Measurements from ENCODE around the gene PREB.
"Not testable (repeated sequence)": the region's sequence is repeated elsewhere in the genome, so short reads cannot be mapped to it uniquely, and the experiment has no call there.

Gene PREB, protein sequence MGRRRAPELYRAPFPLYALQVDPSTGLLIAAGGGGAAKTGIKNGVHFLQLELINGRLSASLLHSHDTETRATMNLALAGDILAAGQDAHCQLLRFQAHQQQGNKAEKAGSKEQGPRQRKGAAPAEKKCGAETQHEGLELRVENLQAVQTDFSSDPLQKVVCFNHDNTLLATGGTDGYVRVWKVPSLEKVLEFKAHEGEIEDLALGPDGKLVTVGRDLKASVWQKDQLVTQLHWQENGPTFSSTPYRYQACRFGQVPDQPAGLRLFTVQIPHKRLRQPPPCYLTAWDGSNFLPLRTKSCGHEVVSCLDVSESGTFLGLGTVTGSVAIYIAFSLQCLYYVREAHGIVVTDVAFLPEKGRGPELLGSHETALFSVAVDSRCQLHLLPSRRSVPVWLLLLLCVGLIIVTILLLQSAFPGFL

DNA sequence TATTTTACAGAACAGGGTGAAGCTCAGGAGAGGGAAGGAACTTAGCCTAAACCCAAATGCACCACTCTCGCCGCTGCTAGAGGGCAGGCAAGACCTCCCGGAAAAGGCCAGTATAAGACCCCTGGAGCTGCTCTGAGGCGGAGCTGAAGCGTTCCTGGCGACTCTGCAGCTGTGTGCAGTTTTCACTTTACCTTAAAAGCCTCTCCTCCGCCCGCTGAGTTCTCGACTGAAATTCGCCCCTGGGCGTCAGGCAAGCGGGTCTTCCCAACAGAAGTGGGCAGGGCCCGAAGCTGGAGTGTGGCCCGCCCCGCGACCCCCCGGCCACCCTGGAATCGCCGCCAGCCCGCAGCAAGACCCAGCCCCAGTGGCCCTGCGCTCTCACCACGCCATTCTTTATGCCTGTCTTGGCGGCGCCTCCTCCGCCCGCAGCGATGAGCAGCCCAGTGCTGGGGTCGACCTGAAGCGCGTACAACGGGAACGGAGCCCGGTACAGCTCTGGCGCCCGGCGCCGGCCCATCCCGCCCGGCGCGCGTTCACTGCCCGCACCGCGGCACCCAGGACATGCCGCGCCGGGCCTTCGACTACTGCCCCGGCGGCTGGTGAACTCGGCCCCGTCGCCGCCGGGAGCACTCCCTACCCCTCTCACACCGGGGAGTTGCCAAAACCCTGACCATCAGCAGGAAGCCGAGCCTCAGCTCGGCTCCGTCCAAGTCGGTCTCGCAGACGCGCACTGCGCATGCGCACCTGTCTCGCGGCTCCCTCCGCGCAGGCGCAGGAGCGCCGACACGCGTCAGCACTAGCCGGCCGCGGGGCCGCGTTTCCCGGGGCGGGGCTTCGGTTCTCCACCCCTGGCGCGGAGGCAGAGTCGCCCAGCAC, at the start of gene PREB:
TSS of gene PREB (minus strand) at position 732 of the 876 bp plus-strand sequence. CDS start at position 517, 215 bp downstream.
- DNase-seq (ENCODE audit: low read depth), result peak; percentile 76

DNA sequence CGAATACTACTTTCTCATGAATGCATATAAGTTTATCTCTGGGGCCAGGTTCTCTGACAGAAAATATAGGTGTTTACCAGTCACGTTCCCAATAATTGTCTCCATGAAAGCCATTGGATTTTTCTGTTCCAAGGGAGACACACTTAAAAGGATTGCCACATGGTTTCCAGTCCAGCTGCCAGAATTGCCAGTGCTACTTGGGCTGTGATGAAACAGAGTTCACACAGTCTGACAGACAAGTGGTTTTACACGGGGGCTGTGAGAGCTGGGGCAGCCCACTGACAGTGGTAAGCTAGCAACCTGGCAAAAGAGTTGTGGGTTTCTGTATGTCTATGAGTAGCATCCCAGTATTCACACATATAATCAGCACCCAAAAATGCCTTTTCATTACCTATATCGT, 49.7 kb upstream of the PREB start:
- no peak for DNase-seq (ENCODE audit: low read depth)

DNA sequence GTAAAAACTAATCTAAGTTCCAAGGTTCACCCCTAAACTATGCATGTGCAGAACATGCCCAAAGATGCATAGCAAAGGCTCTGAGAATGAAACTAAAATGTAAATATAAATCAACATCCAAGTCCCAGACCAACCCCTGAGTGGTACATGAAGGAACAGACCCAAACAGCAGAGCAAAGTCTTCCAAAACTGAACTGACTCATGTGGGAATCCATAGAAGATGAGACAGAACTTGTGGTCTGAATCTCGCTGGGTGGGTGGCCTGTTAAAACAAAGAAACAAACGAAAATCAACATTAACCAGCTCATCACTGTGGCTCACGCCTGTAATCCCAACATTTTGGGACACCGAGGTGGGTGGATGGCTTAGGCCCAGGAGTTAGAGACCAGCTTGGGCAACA, 47.9 kb upstream of the PREB start:
- no peak for DNase-seq (ENCODE audit: low read depth)

DNA sequence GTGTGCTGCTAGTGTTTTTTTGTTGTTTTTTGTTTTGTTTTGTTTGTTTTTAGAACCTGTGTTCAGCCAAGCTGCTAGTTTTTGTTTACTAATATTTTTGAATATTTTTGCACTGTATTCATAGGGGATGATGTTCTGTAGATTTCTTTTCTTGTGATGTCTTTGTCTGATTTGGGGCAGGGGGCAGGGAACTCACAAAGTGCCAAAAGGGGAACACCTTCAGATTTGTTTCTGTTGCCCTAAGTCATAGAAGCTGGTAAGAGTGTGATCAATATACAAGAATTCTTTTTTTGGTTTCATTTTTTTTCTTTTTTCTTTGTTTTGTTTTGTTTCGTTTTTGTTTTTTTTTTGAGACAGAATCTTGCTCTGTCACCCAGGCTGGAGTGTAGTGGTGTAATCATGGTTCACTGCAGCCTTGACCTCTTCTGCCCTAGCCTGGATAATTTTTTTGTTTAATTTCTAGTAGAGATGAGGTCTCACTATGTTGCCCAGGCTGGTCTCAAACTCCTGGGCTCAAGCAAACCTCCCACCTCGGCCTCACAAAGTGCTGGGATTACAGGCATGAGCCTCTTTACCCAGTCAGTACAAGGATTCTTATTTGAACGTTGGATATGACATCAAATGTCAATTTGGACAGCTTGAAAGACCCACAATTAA, 45.0 kb upstream of the PREB start:
- DNase-seq (ENCODE audit: low read depth), result no peak

DNA sequence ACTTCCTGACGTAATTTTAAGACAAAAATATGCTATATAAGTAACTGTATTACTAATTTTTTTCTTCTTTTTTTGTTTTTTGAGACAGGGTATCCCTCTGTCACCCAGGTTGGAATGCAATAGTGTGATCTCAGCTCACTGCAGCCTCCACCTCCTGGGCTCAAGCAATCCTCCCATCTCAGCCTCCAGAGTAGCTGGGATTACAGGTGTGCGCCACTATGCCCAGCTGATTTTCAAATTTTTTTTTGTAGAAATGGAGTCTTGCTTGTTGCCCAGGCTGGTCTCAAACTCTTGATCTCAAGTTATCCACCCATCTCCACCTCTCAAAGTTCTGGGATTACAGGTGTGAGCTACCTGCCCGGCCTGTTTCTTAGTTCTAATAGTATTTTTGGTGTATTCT, 44.0 kb upstream of the PREB start:
- no peak for DNase-seq (ENCODE audit: low read depth)

DNA sequence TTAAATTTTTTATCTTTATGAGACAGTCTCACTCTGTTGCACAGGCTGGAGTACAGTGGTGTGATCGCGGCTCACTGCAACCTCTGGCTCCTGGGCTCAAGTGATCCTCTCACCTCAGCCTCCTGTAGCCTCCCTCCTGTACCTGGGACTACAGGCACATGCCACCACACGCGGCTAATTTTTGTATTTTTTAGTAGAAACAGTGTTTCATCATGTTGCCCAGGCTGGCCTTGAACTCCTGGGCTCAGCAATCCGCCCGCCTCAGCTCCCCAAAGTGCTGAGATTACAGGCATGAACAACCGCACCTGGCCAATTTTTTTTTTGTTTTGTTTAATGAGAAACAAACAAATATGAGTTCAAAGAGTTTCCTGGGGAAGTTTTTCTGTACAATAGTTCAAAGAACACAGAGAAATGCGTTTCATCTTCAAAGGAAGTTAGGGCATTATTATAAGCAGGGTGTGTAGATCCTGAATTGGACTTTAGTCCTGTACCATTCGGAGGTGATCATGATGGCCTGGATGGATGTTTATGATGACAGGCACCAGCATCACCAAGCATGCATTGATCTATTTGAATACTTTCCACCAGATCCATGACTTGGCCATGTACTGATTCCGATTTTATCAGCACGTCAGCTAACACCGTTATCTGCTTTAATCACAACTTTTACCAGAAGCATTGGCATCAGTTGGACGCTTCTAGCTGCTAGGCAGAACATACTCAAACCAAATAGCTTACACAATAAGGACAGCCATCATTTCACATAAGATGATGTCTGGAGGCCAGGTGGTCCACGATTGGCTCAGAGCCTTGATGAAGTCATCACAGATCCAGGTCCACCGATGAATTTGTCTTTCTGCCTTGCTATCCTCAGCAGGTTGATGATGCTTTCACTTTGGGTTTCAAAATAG, 43.3 kb upstream of the PREB start:
- DNase-seq (ENCODE audit: low read depth), result no peak

DNA sequence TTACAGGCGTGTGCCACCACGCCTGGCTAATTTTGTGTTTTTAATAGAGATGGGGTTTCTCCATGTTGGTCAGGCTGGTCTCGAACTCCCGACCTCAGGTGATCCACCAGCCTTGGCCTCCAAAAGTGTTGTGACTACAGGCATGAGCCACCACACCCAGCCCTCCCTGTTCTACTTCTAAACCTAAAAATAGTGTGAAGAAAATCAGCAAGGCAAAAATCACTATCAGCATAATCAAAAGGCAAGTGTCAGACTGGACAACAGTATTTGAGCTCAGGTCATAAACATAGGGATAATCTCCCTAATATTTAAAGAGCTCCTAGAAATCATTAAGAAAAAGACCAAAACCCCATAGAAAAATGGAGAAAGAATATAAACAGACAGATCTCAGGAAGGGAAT, 41.3 kb upstream of the PREB start:
- not testable (repeated sequence) for DNase-seq (ENCODE audit: low read depth)

- no peak for DNase-seq (ENCODE audit: low read depth)
Observed at GRCh38 chr2:27175330-27175729, 40.9 kb upstream of the PREB start.

DNA sequence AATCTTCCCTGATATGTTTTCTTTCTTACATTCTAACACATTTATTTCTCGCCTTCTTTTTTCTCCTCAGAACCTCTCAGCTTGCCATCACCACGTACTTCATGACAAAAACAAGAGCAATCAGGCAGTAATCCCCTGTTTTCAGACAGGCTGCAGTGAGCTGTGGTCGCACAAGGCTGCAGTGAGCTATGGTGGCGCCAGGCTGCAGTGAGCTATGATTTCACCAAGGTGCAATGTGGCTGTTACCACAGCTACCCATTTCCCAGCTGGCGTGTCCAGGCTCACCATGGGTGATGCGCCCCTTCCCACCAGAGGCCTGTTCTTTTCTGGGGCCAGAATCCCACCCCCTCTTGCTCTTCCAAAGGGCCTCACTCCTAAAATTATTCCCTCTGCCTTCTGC, 40.2 kb upstream of the PREB start:
- DNase-seq (ENCODE audit: low read depth), result no peak

DNA sequence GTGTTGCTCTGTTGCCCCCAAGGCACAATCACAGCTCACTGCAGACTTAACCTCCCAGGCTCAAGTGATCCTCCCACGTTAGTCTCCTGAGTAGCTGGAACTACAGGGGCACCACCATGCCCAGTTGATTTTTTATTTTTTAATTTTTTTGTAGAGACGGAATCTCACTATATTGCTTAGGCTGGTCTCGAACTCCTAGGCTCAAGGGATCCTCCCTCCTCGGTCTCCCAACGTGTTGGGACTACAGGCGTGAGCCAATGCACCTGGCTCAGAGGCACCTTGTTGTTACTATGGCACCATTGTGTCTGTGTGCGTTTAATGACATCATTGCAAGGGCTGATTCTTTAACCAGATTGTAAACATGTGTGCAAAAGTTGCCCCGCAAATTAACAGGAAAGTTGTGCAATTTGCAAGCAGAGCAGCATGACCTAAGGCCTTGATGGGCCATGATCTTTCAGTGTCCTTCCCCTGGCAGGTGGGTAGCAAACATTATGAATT, 37.0 kb upstream of the PREB start:
- no peak for DNase-seq (ENCODE audit: low read depth)

GRCh38 chr2:27170581-27171337, 36.3 kb upstream of the PREB start:
- no peak for DNase-seq (ENCODE audit: low read depth)

DNA sequence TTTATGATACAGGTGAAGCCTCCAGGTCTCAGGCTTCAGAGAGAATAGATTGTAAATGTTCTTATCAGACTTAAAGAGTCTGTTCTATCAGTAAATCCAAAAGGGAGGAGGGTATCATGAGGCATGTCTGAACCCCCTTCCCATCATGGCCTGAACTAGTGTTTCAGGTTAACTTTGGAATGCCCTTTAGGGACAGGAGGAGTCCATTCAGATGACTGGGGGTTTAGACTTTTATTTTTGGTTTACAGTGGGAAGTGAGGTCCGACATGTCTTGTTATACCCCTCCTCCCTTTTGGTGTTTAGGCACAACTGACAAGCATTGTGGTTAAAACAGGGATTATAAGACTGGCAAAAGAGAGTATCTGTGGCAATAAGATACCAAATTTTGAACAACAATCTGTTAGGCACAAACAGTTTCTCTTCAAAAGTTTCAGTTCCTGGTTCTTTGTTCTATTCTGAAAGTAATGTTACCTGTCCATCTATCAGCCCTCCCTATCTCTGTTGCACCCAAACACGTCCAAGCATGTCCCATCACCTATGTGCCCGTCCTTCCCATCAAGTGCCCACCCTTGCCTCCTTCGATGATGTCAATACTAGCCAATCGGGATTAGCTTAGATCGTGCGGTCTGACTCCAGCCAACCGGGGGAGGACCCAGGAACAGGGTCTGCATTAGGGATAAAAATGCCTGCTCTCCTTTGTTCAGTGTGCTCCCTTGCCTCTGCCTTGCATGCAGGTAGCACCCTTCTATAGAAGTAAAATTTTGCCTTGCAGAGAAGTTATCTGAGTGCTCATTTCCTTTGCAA, 30.7 kb upstream of the PREB start:
- DNase-seq (ENCODE audit: low read depth), result no peak

- DNase-seq (ENCODE audit: low read depth), result no peak
Observed at GRCh38 chr2:27162151-27163121, 28.0 kb upstream of the PREB start.

- no peak for DNase-seq (ENCODE audit: low read depth)
Observed at GRCh38 chr2:27160191-27160590, 25.8 kb upstream of the PREB start.

DNA sequence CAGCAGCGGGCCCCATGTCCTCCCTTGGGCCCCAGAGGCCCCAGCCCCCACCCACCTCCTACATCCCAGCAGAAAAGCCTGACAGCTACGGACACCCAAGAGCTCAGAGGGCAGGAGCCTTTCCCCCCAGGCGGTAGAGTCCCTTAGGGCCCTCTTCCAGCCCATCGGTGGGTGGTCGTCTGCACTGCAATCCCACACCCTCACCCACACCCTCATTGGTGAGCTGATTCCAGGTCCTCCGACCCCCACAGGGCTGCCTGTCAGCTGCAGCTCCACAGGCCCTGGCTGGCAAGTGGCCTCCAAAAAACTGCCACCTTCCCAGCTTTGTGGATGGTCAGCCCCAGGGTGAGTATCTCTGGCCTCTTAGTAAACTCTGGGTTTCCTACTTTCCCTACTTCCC, 24.8 kb upstream of the PREB start:
- no peak for DNase-seq (ENCODE audit: low read depth)

GRCh38 chr2:27158468-27158867, 24.0 kb upstream of the PREB start:
- DNase-seq (ENCODE audit: low read depth), result no peak

DNA sequence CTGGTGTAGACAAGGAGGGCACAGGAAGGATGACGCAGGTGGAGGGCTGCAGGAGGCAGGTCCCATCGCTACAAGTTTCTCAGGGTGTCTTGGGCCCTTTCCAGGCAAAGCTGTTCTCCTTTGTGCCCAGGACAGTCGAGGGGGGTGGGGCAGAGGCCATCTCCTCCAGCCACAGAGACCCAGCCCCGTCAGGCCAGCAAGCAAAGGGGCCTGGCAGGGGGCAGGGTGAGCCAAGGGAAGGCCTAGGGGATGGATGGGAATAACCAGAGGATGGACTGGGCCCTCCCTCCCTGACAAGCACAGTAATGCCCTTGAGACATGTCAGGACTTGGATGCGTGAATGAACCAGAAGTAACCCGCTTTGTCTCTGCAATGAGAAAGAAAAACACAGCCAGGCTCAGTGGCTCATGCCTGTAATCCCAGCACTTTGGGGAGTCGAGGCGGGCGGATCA, 20.7 kb upstream of the PREB start:
- DNase-seq (ENCODE audit: low read depth), result no peak

DNA sequence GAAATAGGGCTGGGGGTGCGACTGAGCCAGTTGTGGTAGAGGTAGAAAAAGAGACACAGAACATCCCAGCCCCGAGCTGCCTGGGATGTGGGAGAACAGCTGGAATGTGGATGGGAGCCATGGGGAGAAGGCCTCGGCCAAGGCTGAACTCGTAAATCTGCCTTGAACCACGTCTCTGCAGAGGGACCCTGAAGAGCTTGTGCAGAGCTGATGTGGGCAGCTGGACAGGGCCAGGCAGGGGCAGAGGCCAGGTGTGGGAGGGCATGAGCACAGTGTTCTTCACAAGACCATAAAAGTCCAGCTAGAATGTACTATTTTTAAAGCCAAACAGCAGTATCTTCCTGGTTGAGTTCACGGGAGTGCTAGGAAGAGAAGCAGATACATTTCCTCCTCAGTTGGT, 20.1 kb upstream of the PREB start:
- no peak for DNase-seq (ENCODE audit: low read depth)
